ENCODE measurements around the gene MTAP.

DNA sequence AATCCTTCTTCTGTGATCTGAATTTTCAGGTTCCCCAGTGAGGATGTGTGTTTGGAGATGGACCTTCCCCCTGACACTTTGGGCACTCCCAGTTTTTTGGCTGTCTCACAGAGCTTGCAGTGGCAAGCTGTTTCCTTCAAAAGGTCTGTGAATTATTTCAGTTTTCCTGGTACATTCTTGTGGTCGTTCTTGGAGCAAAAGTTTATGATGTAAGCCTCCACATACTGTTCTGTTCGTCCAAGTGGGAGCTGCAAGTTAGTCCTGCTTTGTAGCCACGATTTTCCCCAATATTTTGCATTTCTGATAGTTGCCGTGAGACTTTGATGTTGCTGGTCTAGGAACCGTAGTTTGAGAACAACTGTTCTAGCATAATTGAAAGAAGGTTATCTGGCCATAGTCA is 88.3 kb downstream of the MTAP start:
- no peak for TF ChIP-seq EZH2 (IDR thresholded peaks at IDR 0.05; ENCODE audit: insufficient read depth, low read length)
- TF ChIP-seq, protein P1, sequence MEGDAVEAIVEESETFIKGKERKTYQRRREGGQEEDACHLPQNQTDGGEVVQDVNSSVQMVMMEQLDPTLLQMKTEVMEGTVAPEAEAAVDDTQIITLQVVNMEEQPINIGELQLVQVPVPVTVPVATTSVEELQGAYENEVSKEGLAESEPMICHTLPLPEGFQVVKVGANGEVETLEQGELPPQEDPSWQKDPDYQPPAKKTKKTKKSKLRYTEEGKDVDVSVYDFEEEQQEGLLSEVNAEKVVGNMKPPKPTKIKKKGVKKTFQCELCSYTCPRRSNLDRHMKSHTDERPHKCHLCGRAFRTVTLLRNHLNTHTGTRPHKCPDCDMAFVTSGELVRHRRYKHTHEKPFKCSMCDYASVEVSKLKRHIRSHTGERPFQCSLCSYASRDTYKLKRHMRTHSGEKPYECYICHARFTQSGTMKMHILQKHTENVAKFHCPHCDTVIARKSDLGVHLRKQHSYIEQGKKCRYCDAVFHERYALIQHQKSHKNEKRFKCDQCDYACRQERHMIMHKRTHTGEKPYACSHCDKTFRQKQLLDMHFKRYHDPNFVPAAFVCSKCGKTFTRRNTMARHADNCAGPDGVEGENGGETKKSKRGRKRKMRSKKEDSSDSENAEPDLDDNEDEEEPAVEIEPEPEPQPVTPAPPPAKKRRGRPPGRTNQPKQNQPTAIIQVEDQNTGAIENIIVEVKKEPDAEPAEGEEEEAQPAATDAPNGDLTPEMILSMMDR (IDR thresholded peaks at IDR 0.05; ENCODE audit: insufficient read depth, low read depth, low read length) = no peak
